HG03039 (cell line): ENCODE measurements around the gene MERTK.

Experiments
- ATAC-seq: cut with Tn5 transposase; IDR thresholded peaks from one replicate; pipeline ENCODE4 v1.9.1; 2021; ENCODE audit warnings: mild to moderate bottlenecking, moderate library complexity; ENCODE audit not compliant: unreplicated experiment

The MERTK gene

GRCh38 chr2:111975819-111976218, 77.4 kb downstream of the MERTK start:
- ATAC-seq = no peak

GRCh38 chr2:111977240-111977639, 78.8 kb downstream of the MERTK start:
- ATAC-seq = no peak

- no peak for ATAC-seq
Observed at GRCh38 chr2:111978452-111979170, 80.2 kb downstream of the MERTK start.

- no peak for ATAC-seq
Observed at GRCh38 chr2:111981666-111982065, 83.3 kb downstream of the MERTK start.

- ATAC-seq = no peak
Observed at GRCh38 chr2:111982822-111983221, 84.4 kb downstream of the MERTK start.

GRCh38 chr2:111983478-111984212, 85.2 kb downstream of the MERTK start:
- ATAC-seq = no peak

GRCh38 chr2:111984213-111984604, 85.8 kb downstream of the MERTK start:
- no peak for ATAC-seq

- no peak for ATAC-seq
Observed at GRCh38 chr2:111985514-111985913, 87.1 kb downstream of the MERTK start.

- ATAC-seq = no peak
Observed at GRCh38 chr2:111986116-111986900, 87.9 kb downstream of the MERTK start.

GRCh38 chr2:111990375-111990774, 92.0 kb downstream of the MERTK start:
- ATAC-seq = no peak

- ATAC-seq = no peak
Observed at GRCh38 chr2:111990856-111991255, 92.4 kb downstream of the MERTK start.

GRCh38 chr2:111994042-111994441, 95.6 kb downstream of the MERTK start:
- ATAC-seq = no peak

- ATAC-seq = no peak
Observed at GRCh38 chr2:111995148-111995547, 96.7 kb downstream of the MERTK start.

GRCh38 chr2:111999809-112000208, 101.4 kb downstream of the MERTK start:
- no peak for ATAC-seq

GRCh38 chr2:112000399-112001135, 102.2 kb downstream of the MERTK start:
- ATAC-seq = no peak

- no peak for ATAC-seq
Observed at GRCh38 chr2:112001136-112001715, 102.8 kb downstream of the MERTK start.

GRCh38 chr2:112001942-112002341, 103.5 kb downstream of the MERTK start:
- no peak for ATAC-seq

GRCh38 chr2:112003576-112004252, 105.3 kb downstream of the MERTK start:
- no peak for ATAC-seq

GRCh38 chr2:112004253-112004645, 105.8 kb downstream of the MERTK start:
- ATAC-seq = no peak
